Suprapubic skin (tissue), 4 donors: ENCODE data around the gene NMNAT2.

Experiments
- CTCF ChIP-seq, 2 donors: fragments of 200-600 bp in 1 of 2; fragments of 450-650 bp in 1 of 2; sonication (generic) in 1 of 2; IDR thresholded peaks; one replicate each; pipeline ENCODE4 v1.5.1; 2016 to 2019; ENCODE audit warnings: antibody characterized with exemption in 2 of 2, mild to moderate bottlenecking in 1 of 2, moderate library complexity in 1 of 2
- POLR2A ChIP-seq, 2 donors: fragments of 450-650 bp; IDR thresholded peaks; one replicate each; pipeline ENCODE4 v1.6.1; 2017; ENCODE audit warnings: antibody characterized with exemption in 2 of 2, mild to moderate bottlenecking in 2 of 2, moderate library complexity in 2 of 2
- POLR2AphosphoS5 ChIP-seq, 3 donors: sonication (generic); formaldehyde crosslinking; IDR thresholded peaks; one replicate each; pipeline ENCODE4 v1.6.1; 2017; ENCODE audit warnings: antibody characterized with exemption in 3 of 3

GRCh38 chr1:183247066-183247465, 171.1 kb downstream of the NMNAT2 start:
- TF ChIP-seq POLR2A (IDR thresholded peaks at IDR 0.05): no peak
- no peak for TF ChIP-seq CTCF (IDR thresholded peaks at IDR 0.05)
- no peak for TF ChIP-seq POLR2AphosphoS5 (IDR thresholded peaks at IDR 0.05)
